ENCODE data around the gene SFSWAP. TPM values are rescaled to one million over a fixed set of nuclear protein-coding genes. Genes with fewer than 3 reads are reported as not detected.

Gene SFSWAP
- total RNA-seq, 1 donor from 2014 or later: 63.0 TPM

DNA sequence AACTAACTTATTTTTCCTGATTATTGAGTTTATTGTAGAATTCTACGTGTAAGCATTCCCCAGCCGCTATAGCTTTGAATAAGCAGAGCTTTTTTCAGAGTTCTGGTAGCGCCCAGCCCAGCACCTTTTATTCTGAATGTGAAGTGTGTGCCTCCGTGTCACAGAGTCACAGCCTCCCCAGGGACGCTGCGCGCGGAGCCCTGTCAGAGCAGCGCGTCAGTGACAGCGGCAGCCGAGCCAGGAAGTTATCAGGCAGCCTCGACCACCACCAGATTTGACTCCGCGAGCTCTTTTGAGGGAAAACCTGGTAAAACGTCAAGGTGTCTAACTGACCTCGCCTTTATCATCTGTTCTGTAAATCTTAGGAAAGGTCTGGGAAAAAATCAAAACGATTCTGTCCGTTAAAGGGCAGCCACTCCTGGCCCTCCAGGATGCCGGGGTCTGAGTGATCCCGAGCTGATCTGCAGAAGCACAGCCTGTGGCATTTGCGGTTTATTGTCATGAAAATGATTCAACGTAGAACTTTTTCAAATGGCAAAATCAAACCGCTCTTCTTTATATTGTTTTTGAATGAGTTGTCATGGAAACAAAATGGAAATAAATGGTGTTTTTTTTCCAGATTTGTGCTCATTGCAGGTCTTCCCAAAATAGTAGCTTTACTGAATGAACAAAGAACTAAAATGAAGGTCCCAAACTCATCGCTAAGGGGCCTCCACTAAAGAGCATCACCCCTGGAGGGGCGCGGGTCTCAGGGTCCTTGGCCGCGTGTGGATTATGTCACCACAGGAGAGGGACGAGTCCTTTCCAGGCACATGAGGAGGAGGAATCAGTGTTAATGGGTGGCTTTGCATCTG is 74.2 kb downstream of the SFSWAP start:
- intact Hi-C loops (cut with micrococcal nuclease): no loop called here

DNA sequence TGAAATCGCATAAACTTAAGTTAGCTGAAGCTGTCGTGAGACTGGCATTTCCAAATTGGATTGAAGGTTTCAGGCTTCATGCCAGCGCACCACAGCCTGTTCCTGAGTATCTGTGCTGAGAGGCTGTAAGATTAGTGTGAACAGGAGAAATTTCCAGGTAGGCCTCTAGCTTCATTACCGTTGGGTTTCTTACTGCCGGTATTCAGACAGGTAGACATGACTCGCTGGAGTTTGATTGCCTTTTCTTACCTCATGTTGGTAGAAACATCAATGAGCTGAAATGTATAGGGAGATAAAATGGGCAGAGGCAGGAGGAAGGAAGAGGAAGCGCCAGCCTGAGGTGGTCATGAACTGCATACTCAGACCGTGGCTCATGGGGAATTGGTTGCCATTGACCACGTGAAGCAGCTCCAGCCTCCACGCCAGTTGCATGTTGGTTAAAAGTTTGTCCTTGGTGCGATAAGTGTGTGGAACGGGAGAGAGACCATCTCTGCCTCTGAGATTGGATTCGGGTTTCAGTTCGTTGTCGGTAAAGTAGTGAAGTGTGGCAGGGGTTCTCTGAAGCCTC is 75.0 kb downstream of the SFSWAP start:
- intact Hi-C loops (cut with micrococcal nuclease): no loop called here

GRCh38 chr12:131786331-131786730 is 75.4 kb downstream of the SFSWAP start:
- intact Hi-C loops (cut with micrococcal nuclease): no loop called here

- intact Hi-C loops (cut with micrococcal nuclease): no loop called here
Measured at GRCh38 chr12:131787143-131787660, 76.3 kb downstream of the SFSWAP start.

DNA sequence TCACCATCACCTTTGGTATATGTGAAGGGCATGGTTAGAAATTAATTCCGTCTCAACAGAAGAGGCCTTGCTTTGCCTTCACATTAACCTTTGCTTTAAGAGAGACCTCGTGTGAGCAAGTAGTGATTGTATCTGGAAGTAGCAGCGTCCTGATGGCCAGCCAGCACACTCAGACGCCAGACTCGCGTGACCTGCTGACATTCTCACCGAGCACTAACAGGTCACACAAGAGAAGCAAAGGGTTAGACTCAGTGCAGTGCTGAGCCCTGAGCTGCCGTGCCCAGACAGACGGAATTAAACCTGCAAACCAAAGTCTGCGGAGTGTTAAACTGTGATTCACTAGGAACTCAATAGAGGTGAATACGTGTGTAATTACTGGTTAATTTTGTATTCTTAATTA is 77.2 kb downstream of the SFSWAP start:
- intact Hi-C loops (cut with micrococcal nuclease): no loop called here

DNA sequence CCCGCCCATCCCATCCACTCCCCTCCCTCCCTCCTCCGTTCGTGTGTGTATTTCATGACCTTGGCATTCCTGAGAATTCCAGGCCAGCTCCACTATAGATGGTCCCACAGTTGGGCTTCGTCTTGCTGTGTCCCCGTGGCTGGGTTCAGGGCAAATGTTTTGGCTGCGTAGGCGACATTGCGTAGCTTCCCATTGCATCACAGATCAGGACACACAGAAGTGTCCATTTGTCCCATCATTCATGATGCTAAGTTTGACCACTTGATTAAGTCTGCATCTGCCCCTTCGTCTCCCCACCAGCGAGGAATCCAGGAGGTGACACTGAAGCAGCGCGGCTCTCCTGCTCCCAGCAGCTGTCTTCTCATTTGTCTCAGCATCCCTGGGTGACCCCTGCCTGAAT is 78.7 kb downstream of the SFSWAP start:
- intact Hi-C loops (cut with micrococcal nuclease): no loop called here

DNA sequence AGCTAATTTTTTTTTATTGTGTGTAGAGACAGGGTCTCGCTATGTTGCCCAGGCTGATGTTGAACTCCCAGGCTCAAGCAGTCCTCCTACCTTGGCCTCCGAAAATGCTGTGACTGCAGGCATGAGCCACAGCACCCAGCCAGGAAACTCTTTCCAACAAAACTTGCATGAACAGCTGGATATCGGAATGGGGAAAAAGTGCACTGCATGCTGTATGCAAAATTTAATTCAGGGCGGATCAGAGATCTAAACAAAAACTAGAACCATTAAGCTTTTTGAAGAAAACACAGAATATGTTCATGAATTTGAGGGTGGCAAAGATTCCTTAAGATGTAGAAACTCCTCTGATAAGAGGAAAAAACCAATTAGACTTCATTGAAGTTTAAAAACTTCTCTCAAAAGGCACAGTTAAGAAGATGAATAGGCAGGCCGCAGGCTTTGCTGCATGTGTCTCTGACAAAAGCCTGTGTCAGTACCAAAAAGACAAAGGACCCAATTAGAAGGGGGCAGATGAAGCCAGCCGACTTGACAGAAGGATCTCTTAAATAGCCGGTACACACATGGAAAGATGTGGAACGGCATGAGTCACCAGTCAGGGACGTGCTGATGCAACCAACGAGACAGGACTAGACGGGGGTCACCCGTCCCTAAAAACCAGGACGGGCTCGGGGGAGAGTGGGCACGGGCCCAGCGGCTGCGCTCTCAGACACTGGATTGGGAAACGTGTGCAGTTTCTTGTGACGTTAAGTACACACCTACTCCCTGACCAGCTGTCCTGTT is 82.5 kb downstream of the SFSWAP start:
- intact Hi-C loops (cut with micrococcal nuclease): no loop called here

DNA sequence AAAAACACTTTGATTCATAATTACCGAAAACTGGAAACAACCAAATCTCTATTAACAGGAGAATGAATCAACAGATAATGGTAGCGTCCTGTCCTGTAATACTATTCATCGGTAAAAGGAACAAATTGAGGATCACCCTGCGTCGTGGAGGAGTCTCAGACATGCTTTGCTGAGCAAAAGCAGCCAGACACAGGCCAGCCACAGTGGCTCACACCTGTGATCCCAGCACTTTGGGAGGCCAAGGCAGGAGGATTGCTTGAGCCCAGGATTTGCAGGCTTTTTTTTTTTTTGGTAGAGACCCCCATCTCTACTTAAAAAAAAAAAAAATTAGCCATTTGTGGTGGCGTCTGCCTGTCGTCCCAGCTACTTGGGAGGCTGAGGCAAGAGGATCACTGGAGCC is 83.2 kb downstream of the SFSWAP start:
- intact Hi-C loops (cut with micrococcal nuclease): no loop called here

GRCh38 chr12:131794573-131794972 is 83.7 kb downstream of the SFSWAP start:
- intact Hi-C loops (cut with micrococcal nuclease): no loop called here

GRCh38 chr12:131795064-131795463 is 84.2 kb downstream of the SFSWAP start:
- intact Hi-C loops (cut with micrococcal nuclease): no loop called here

GRCh38 chr12:131795690-131796410 is 85.0 kb downstream of the SFSWAP start:
- intact Hi-C loops (cut with micrococcal nuclease): no loop called here

GRCh38 chr12:131796411-131796736 is 85.5 kb downstream of the SFSWAP start:
- intact Hi-C loops (cut with micrococcal nuclease): no loop called here

DNA sequence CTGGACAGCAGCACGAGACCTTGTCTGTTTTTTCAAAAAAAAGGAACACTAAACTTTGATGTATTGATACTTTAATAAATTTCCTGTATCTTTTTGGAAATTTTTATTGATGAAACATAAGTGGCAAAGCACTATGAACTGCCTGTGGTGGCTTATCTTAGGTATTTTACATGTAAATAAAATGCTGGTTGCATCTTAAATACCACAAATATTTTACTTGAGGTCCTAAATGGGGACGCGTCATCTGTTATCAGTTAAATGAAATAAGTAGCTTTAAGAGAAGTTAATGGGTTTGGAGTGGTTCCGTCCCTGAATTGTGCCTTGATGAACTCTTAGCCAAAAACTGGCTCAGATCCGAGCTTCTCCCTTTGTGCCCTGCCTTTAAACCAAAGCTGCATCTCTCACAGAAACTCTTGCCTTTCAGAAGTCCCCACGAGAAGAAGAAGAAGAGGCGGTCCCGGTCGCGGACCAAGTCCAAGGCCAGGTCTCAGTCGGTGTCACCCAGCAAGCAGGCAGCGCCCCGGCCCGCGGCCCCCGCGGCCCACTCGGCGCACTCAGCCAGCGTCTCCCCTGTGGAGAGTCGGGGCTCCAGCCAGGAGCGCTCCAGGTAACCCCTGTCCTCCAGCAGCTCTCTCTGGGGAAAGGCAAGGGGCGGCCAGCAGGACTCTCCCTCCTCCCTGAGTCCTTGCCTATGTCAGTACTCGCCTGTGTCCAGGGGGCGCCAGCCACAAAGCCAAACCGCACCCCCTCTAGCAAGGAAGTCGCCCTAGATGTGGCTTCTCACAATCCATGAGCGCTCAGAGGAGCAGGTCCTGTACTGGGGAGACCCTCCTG is 86.1 kb downstream of the SFSWAP start:
- intact Hi-C loops (cut with micrococcal nuclease): no loop called here

- intact Hi-C loops (cut with micrococcal nuclease): no loop called here
Measured at GRCh38 chr12:131797588-131797934, 86.7 kb downstream of the SFSWAP start.

- intact Hi-C loops (cut with micrococcal nuclease): no loop called here
Measured at GRCh38 chr12:131799195-131799594, 88.3 kb downstream of the SFSWAP start.

- intact Hi-C loops (cut with micrococcal nuclease): no loop called here
Measured at GRCh38 chr12:131799828-131800593, 89.1 kb downstream of the SFSWAP start.

DNA sequence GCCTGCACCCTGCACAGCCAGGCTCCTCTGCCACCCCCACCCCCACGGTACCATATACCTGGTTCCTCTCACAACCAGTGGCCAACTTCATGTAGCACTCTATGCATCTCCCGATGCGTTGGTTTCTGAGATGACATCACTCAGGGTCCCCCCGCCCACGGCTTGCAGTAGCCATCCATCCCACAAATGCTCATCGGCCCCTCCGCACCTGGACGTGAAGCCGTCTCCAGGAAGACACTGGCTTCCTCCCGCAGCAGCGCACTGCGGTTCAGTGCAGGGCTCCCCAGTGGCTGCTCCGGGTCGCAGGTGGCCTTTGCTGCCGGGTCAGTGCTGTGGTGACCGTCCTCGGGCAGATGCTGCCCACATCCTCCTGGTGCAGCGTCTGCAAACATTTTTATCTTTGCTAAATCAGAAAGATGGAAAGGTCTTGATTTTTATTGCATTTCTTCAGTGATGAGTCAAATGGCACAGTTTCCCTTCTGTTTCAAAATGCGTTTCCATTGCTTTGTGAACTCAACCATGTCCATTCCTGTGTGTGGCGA is 89.8 kb downstream of the SFSWAP start:
- intact Hi-C loops (cut with micrococcal nuclease): no loop called here

DNA sequence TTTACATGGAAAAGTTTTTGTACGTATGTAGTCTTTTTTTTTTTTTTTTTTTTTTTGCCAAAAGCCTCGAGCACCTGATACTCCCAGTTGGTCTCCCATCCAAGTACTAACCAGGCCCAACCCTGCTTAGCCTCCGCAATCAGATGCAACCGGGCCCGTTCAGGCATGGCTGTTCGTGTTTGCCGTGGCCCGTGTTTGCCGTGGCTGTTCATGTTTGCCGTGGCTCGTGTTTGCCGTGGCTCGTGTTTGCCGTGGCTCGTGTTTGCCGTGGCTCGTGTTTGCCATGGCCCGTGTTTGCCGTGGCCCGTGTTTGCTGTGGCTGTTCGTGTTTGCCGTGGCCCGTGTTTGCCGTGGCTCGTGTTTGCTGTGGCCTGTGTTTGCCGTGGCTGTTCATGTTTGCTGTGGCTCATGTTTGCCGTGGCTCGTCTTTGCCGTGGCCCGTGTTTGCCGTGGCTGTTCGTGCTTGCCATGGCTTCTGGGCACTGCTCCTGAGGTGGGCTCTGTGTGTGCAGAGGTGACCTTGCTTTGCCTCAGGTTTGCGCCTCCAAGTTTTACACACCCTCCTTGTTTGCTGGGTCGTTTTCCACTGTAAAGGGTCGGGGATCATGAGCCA is 90.5 kb downstream of the SFSWAP start:
- intact Hi-C loops (cut with micrococcal nuclease): no loop called here

- intact Hi-C loops (cut with micrococcal nuclease): no loop called here
Measured at GRCh38 chr12:131803961-131804521, 93.2 kb downstream of the SFSWAP start.

Data from T-helper 1 cell treated with Interleukin-12 subunit alpha and Interleukin-12 subunit beta and Interleukin-4 antibody, amounts not matched to agents 30 ng/mL and 1 ng/mL, for 36 hours (primary cell).